ENCODE results near the gene MOB3B. TPM values are rescaled to one million over a fixed set of nuclear protein-coding genes. Genes with fewer than 3 reads are reported as not detected.

The MOB3B gene
- total RNA-seq, 1 donor from 2014 or later, result 3.8 TPM

GRCh38 chr9:27382308-27382707, 147.3 kb downstream of the MOB3B start:
- peaks cover 17% of the 10 kb centered on the region for H3K4me1 Mint-ChIP-seq (ENCODE audit: low read depth)
- H3K36me3 Mint-ChIP-seq (ENCODE audit: low read depth), result no peaks in the 10 kb centered on the region
- H3K27ac Mint-ChIP-seq (ENCODE audit: unreplicated experiment), result no peak overlapping the region
- no peaks in the 10 kb centered on the region for H3K9me3 Mint-ChIP-seq (ENCODE audit: low read depth)
- H3K27me3 Mint-ChIP-seq (ENCODE audit: low read depth), result peaks cover 31% of the 10 kb centered on the region
- H3K4me3 Mint-ChIP-seq (ENCODE audit: unreplicated experiment), result no peak overlapping the region
- no peak for DNase-seq (ENCODE audit: low spot score)
- TF ChIP-seq, protein P1, sequence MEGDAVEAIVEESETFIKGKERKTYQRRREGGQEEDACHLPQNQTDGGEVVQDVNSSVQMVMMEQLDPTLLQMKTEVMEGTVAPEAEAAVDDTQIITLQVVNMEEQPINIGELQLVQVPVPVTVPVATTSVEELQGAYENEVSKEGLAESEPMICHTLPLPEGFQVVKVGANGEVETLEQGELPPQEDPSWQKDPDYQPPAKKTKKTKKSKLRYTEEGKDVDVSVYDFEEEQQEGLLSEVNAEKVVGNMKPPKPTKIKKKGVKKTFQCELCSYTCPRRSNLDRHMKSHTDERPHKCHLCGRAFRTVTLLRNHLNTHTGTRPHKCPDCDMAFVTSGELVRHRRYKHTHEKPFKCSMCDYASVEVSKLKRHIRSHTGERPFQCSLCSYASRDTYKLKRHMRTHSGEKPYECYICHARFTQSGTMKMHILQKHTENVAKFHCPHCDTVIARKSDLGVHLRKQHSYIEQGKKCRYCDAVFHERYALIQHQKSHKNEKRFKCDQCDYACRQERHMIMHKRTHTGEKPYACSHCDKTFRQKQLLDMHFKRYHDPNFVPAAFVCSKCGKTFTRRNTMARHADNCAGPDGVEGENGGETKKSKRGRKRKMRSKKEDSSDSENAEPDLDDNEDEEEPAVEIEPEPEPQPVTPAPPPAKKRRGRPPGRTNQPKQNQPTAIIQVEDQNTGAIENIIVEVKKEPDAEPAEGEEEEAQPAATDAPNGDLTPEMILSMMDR (IDR thresholded peaks at IDR 0.05), result no peak

- no peak overlapping the region for H3K4me3 Mint-ChIP-seq (ENCODE audit: unreplicated experiment)
- TF ChIP-seq, protein P1 (IDR thresholded peaks at IDR 0.05), result no peak
- DNase-seq (ENCODE audit: low spot score), result no peak
- peaks cover 4% of the 10 kb centered on the region for H3K4me1 Mint-ChIP-seq (ENCODE audit: low read depth)
- no peaks in the 10 kb centered on the region for H3K36me3 Mint-ChIP-seq (ENCODE audit: low read depth)
- H3K27ac Mint-ChIP-seq (ENCODE audit: unreplicated experiment), result no peak overlapping the region
- H3K9me3 Mint-ChIP-seq (ENCODE audit: low read depth), result no peaks in the 10 kb centered on the region
- peaks cover 31% of the 10 kb centered on the region for H3K27me3 Mint-ChIP-seq (ENCODE audit: low read depth)
Observed at GRCh38 chr9:27379311-27380251, 150.0 kb downstream of the MOB3B start.

GRCh38 chr9:27377811-27378456, 151.7 kb downstream of the MOB3B start:
- Mint-ChIP-seq H3K27ac (ENCODE audit: unreplicated experiment) (no peak overlapping the region), H3K4me1 (ENCODE audit: low read depth) (peaks cover 6% of the 10 kb centered on the region), H3K36me3 (ENCODE audit: low read depth) (no peaks in the 10 kb centered on the region), H3K4me3 (ENCODE audit: unreplicated experiment) (no peak overlapping the region), H3K27me3 (ENCODE audit: low read depth) (peaks cover 24% of the 10 kb centered on the region), H3K9me3 (ENCODE audit: low read depth) (no peaks in the 10 kb centered on the region)
- no peak for DNase-seq (ENCODE audit: low spot score)
- TF ChIP-seq, protein P1 (IDR thresholded peaks at IDR 0.05), result no peak

DNA sequence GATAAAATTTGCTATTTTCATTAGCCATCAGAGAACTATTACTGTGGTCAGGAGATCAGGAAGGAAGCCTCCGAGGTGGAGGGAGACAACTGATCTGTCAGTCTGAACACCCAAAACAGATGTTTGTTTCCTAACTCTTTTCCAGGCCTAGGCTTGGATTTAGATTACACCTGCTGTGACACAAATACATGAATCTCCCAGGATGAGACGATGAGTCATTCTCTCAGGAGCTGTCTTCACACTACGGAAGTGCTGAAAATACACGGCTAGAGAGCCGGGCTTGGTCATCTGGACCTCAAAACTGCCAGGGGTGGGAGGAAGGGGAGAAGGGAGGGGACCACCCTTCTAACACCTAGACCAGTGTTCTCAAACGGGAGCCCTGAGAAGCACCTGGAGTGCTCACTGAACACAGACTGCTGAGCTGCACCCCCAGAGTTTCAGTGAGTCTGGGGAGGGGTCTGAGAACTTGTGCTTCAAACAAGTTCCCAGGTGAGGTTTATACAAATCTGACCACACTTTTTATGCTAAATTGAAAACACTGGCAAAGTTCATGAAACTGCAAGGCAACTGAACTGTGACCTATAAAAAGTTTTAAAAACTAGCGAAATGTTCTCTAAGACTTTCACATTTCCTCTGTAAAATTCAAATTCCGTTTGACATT, 152.3 kb downstream of the MOB3B start:
- no peak for DNase-seq (ENCODE audit: low spot score)
- Mint-ChIP-seq H3K27ac (ENCODE audit: unreplicated experiment) (no peak overlapping the region), H3K4me3 (ENCODE audit: unreplicated experiment) (no peak overlapping the region), H3K9me3 (ENCODE audit: low read depth) (no peaks in the 10 kb centered on the region), H3K4me1 (ENCODE audit: low read depth) (peaks cover 12% of the 10 kb centered on the region), H3K36me3 (ENCODE audit: low read depth) (no peaks in the 10 kb centered on the region), H3K27me3 (ENCODE audit: low read depth) (peaks cover 21% of the 10 kb centered on the region)
- TF ChIP-seq, protein P1 (IDR thresholded peaks at IDR 0.05), result no peak

DNA sequence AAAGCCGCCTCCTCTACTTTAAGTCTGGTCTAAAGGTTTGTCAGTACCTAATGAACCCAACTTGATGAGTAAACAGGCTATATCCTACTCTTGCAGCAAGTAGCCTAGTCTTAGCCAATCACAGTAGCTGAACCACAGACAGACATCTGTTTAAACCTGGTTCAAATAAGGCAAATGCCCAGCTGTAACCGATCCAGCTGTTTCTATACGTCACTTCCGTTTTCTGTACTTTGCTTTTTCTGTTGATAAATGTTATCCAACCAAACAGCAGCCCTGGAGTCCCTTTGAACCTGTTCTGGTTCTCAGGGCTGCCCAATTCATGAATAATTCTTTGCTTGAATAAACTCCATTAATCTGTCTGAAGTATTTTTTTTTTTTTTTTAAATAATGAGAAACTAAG, 155.8 kb downstream of the MOB3B start:
- H3K27me3 Mint-ChIP-seq (ENCODE audit: low read depth), result peaks cover 16% of the 10 kb centered on the region
- H3K4me3 Mint-ChIP-seq (ENCODE audit: unreplicated experiment), result no peak overlapping the region
- DNase-seq (ENCODE audit: low spot score), result no peak
- no peaks in the 10 kb centered on the region for H3K9me3 Mint-ChIP-seq (ENCODE audit: low read depth)
- TF ChIP-seq, protein P1 (IDR thresholded peaks at IDR 0.05), result no peak
- H3K36me3 Mint-ChIP-seq (ENCODE audit: low read depth), result no peaks in the 10 kb centered on the region
- H3K27ac Mint-ChIP-seq (ENCODE audit: unreplicated experiment), result no peak overlapping the region
- peaks cover 27% of the 10 kb centered on the region for H3K4me1 Mint-ChIP-seq (ENCODE audit: low read depth)

Measured in chondrocyte (in vitro differentiated cells).